Measurements from ENCODE around the gene TRABD.

GRCh38 chr22:50143096-50143495 is 42.6 kb upstream of the TRABD start:
- TF ChIP-seq POLR2A (IDR thresholded peaks at IDR 0.05) = no peak
- TF ChIP-seq CTCF (IDR thresholded peaks at IDR 0.05) = no peak
